ENCODE results near the gene TMEM116.

GRCh38 chr12:112018571-112019237 lies 5.7 kb upstream of the TMEM116 start:
- TF ChIP-seq POLR2A (IDR thresholded peaks at IDR 0.05) (no peak), CTCF (IDR thresholded peaks at IDR 0.05) (no peak)

All from lower leg skin (tissue), 3 donors.